ENCODE data around the gene SNX14. TPM values are rescaled to one million over a fixed set of nuclear protein-coding genes. Genes with fewer than 3 reads are reported as not detected.
"Not testable (repeated sequence)": the region's sequence is repeated elsewhere in the genome, so short reads cannot be mapped to it uniquely, and the experiment has no call there.

The SNX14 gene
- total RNA-seq, 1 experiment from 2014 or later = 85.0 TPM

DNA sequence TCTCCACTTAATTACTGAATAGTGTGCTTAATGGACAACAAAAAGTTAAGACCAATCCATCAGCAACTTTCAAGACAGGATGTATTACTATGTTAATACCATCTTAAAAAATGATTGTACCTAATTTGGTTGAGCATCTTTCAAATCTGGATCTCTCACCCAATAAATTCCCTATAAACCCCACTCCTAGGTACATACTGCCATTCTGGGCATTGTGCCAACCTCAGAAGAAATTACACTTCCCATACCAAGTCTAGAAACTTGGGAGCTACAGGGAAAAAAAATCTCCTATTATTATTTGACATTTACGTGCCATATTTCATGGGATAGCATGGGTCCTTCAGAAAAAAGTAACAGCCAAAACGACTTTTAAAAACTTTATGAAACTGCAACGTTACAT is 43.9 kb upstream of the SNX14 start:
- POLR2A ChIA-PET = no interaction called here

DNA sequence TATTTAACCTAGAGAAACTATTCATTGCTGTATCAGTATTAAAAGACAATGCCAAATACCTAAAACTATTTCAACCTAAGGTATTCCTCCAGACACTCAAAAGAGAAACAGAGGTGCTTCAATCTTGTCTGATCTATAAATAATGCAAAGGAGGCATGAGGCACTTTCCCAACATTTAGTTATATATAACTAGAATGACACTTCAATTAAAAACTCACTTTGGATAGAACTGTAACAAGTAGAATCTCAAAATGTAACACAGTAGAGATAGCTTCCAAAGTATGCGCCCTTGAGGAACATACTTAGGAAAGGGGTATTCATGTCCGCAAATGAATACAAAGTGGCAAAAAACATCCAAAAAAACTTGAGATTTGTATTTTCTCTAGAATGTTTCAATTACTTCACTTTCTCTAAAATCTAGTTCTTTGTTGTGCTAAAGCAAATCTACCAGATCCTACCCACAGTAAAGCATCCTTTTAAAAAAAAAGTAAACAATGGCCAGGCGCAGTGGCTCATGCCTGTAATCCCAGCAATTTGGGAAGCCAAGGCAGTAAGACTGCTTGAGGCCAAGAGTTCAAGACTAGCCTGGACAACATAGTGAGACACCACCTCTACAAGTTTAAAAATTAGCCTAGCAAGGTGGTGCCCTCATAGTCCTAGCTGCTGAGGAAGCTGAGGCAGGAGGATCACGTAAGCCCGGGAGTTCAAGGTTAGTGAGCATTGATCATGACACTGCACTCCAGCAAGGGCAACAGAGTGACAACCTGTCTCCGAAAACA is 38.7 kb upstream of the SNX14 start:
- H3K4me1 Mint-ChIP-seq (ENCODE audit: low read depth, unreplicated experiment) = peaks cover 6% of the 10 kb centered on the region
- no peak for DNase-seq
- no peaks in the 10 kb centered on the region for H3K27me3 ChIP-seq (replicated peaks; ENCODE audit: control insufficient read depth, insufficient read depth, low read length)
- CTCF ChIA-PET = no interaction called here
- H3K9me3 ChIP-seq = no peaks in the 10 kb centered on the region
- BruUV-seq (replicated peaks) = no TSS peak
- no peak overlapping the region for H3K27ac Mint-ChIP-seq (ENCODE audit: unreplicated experiment)
- POLR2A ChIA-PET = interaction anchor here (1.6 kb wide), 1 partner anchor 11 kb away, joined by 7 read pairs; the partner anchor contains the start of gene SYNCRIP
- H3K36me3 Mint-ChIP-seq (ENCODE audit: insufficient read depth, unreplicated experiment) = peaks cover 96% of the 10 kb centered on the region
- TF ChIP-seq, protein P1, sequence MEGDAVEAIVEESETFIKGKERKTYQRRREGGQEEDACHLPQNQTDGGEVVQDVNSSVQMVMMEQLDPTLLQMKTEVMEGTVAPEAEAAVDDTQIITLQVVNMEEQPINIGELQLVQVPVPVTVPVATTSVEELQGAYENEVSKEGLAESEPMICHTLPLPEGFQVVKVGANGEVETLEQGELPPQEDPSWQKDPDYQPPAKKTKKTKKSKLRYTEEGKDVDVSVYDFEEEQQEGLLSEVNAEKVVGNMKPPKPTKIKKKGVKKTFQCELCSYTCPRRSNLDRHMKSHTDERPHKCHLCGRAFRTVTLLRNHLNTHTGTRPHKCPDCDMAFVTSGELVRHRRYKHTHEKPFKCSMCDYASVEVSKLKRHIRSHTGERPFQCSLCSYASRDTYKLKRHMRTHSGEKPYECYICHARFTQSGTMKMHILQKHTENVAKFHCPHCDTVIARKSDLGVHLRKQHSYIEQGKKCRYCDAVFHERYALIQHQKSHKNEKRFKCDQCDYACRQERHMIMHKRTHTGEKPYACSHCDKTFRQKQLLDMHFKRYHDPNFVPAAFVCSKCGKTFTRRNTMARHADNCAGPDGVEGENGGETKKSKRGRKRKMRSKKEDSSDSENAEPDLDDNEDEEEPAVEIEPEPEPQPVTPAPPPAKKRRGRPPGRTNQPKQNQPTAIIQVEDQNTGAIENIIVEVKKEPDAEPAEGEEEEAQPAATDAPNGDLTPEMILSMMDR (IDR thresholded peaks at IDR 0.05; ENCODE audit: insufficient read depth in 1 of 2, low read depth in 1 of 2, low read length in 1 of 2, severe bottlenecking in 1 of 2, unreplicated experiment in 1 of 2) = no peak
- 0 out of 2 replicates have a peak, but pooled peaks cover 6% of the 10 kb centered on the region for H3K4me1 ChIP-seq
- no peaks in the 10 kb centered on the region for H3K9me3 Mint-ChIP-seq (ENCODE audit: unreplicated experiment)
- no peak overlapping the region for H3K4me3 Mint-ChIP-seq (ENCODE audit: unreplicated experiment)
- no peaks in the 10 kb centered on the region for H3K27me3 Mint-ChIP-seq (ENCODE audit: insufficient read depth, unreplicated experiment)
- no peaks in the 10 kb centered on the region for H3K36me3 ChIP-seq (ENCODE audit: control insufficient read depth, insufficient read depth, low read length)
- H3K4me3 ChIP-seq (ENCODE audit: low read depth, low read length) = no peak overlapping the region
- intact Hi-C loops (cut with micrococcal nuclease; ENCODE audit: unreplicated experiment) = no loop called here

More for the DNA sequence above, 43.9 kb upstream of the SNX14 start:
- peaks cover 19% of the 10 kb centered on the region; the same call in 1 of the 2 replicates for H3K4me1 ChIP-seq
- intact Hi-C loops (cut with micrococcal nuclease; ENCODE audit: unreplicated experiment) = no loop called here
- CTCF ChIA-PET = no interaction called here
- H3K9me3 ChIP-seq = no peaks in the 10 kb centered on the region
- H3K4me3 ChIP-seq (ENCODE audit: low read depth, low read length) = no peak overlapping the region
- H3K27me3 ChIP-seq (replicated peaks; ENCODE audit: control insufficient read depth, insufficient read depth, low read length) = no peaks in the 10 kb centered on the region
- Mint-ChIP-seq H3K4me3 (ENCODE audit: unreplicated experiment) (no peak overlapping the region), H3K36me3 (ENCODE audit: insufficient read depth, unreplicated experiment) (peaks cover 96% of the 10 kb centered on the region), H3K9me3 (ENCODE audit: unreplicated experiment) (no peaks in the 10 kb centered on the region), H3K4me1 (ENCODE audit: low read depth, unreplicated experiment) (peaks cover 33% of the 10 kb centered on the region), H3K27ac (ENCODE audit: unreplicated experiment) (no peak overlapping the region), H3K27me3 (ENCODE audit: insufficient read depth, unreplicated experiment) (no peaks in the 10 kb centered on the region)
- BruUV-seq (replicated peaks) = no TSS peak
- no peak for DNase-seq
- H3K36me3 ChIP-seq (ENCODE audit: control insufficient read depth, insufficient read depth, low read length) = no peaks in the 10 kb centered on the region; the same call in none of the 2 replicates
- TF ChIP-seq, protein P1 (IDR thresholded peaks at IDR 0.05; ENCODE audit: insufficient read depth in 1 of 2, low read depth in 1 of 2, low read length in 1 of 2, severe bottlenecking in 1 of 2, unreplicated experiment in 1 of 2) = no peak

DNA sequence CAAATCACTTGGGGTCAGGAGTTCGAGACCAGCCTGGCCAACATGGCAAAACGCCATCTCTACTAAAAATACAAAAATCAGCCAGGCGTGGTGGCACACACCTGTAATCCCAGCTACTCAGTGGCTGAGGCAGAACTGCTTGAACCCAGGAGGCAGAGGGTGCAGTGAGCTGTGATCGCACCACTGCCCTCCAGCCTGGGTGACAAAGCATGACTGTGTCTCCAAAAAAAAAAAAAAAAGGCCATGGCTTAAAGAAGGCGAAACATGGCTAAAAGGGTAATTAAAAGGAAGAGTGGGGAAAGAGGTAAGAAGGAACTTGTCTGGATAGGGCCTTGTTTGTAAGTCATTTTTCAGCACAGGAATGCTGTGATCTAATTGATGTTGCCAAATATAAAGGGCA is 37.5 kb upstream of the SNX14 start:
- H3K9me3 ChIP-seq; DNase-seq; H3K4me1 Mint-ChIP-seq (ENCODE audit: low read depth, unreplicated experiment); H3K4me3 Mint-ChIP-seq (ENCODE audit: unreplicated experiment); H3K9me3 Mint-ChIP-seq (ENCODE audit: unreplicated experiment); H3K4me1 ChIP-seq; H3K27me3 ChIP-seq (replicated peaks; ENCODE audit: control insufficient read depth, insufficient read depth, low read length); intact Hi-C loops (cut with micrococcal nuclease; ENCODE audit: unreplicated experiment); BruUV-seq (replicated peaks); H3K27ac Mint-ChIP-seq (ENCODE audit: unreplicated experiment); H3K27me3 Mint-ChIP-seq (ENCODE audit: insufficient read depth, unreplicated experiment); H3K4me3 ChIP-seq (ENCODE audit: low read depth, low read length); H3K36me3 ChIP-seq (ENCODE audit: control insufficient read depth, insufficient read depth, low read length): not testable (repeated sequence)
- ChIA-PET CTCF (interaction anchor here (0.7 kb wide), 1 partner anchor 16 kb away, joined by 3 read pairs; no protein-coding TSS in a partner anchor), POLR2A (interaction anchor here (1.6 kb wide), 1 partner anchor 12 kb away, joined by 7 read pairs; the partner anchor contains the start of gene SYNCRIP)
- H3K36me3 Mint-ChIP-seq (ENCODE audit: insufficient read depth, unreplicated experiment) = peaks cover 96% of the 10 kb centered on the region
